ENCODE results near the gene CPNE5.

DNA sequence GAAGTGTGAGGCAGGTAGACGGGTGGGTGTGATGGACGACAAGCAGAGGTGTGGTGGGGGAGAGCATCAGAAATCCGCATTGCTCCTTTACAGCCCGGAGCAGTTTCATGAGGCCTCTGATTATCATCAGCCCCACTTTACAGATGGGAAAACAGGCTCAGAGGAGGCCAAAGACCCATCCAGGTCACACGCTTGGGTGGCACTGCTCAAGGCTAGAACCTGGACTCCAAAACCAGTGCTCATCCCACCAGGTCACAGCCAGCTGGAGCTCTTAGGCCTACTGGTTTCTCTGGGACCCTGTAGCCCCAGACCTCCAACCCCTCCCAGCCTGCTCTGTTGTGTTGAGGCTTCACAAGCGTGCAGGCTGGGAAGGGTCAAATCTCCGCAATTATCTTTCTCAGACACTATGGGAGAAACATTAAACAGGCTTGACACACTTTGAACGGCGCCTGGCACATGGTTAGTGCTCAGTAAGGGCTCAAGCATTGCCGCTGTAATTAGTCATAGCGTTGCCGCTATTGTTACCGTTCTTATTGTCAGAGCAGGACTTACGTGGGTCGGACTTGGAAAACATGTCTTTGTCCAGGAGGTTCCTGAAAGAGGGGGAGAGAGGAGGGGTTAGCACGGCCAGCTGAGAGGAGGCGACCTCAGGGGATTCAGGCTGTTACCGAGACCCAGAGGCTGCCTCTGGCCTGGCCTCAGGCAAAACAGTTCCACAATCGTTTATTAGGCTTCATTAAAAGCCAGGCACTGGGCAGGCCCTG lies 16.6 kb downstream of the CPNE5 start:
- TF ChIP-seq, protein P1, sequence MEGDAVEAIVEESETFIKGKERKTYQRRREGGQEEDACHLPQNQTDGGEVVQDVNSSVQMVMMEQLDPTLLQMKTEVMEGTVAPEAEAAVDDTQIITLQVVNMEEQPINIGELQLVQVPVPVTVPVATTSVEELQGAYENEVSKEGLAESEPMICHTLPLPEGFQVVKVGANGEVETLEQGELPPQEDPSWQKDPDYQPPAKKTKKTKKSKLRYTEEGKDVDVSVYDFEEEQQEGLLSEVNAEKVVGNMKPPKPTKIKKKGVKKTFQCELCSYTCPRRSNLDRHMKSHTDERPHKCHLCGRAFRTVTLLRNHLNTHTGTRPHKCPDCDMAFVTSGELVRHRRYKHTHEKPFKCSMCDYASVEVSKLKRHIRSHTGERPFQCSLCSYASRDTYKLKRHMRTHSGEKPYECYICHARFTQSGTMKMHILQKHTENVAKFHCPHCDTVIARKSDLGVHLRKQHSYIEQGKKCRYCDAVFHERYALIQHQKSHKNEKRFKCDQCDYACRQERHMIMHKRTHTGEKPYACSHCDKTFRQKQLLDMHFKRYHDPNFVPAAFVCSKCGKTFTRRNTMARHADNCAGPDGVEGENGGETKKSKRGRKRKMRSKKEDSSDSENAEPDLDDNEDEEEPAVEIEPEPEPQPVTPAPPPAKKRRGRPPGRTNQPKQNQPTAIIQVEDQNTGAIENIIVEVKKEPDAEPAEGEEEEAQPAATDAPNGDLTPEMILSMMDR (IDR thresholded peaks at IDR 0.05) = no peak
- TF ChIP-seq POLR2A (IDR thresholded peaks at IDR 0.05) = no peak

Data from Peyer's patch (tissue), 4 donors.